Measurements from ENCODE around the gene CACNA1D. TPM values are rescaled to one million over a fixed set of nuclear protein-coding genes. Genes with fewer than 3 reads are reported as not detected.

CACNA1D gene
- total and polyA plus RNA-seq, 7 experiments from 2014 or later = 0.61 to 2.0 (median 0.70) TPM; not detected in 4

GRCh38 chr3:53715815-53716483 is 221.5 kb downstream of the CACNA1D start:
- DNase-seq = no peak
- H3K4me1 ChIP-seq (ENCODE audit: control insufficient read depth in 2 of 2, insufficient read depth in 2 of 2, low read length in 2 of 2) = no peaks in the 10 kb centered on the region
- intact Hi-C loops (cut with micrococcal nuclease) = no loop called here
- CTCF ChIA-PET = no interaction called here
- H3K4me3 Mint-ChIP-seq = no peak overlapping the region
- no peaks in the 10 kb centered on the region for H3K9me3 Mint-ChIP-seq
- POLR2A ChIA-PET = no interaction called here
- H3K9me3 ChIP-seq (ENCODE audit: control insufficient read depth in 2 of 3, low read length in 3 of 3) = no peaks in the 10 kb centered on the region
- peaks cover 0 to 2% (median 0%) of the 10 kb centered on the region in 7 donors for H3K4me1 Mint-ChIP-seq
- H3K27me3 Mint-ChIP-seq = peaks cover 0 to 11% (median 0%) of the 10 kb centered on the region in 5 donors
- no peaks in the 10 kb centered on the region for H3K36me3 ChIP-seq (ENCODE audit: control insufficient read depth in 2 of 3, insufficient read depth in 3 of 3, low read length in 3 of 3)
- H3K27ac ChIP-seq (ENCODE audit: low read depth, low read length) = no peak overlapping the region
- H3K27me3 ChIP-seq (ENCODE audit: control insufficient read depth in 2 of 2, insufficient read depth in 2 of 2, low read length in 2 of 2) = no peaks in the 10 kb centered on the region
- no peak overlapping the region for H3K27ac Mint-ChIP-seq
- no peak overlapping the region for H3K4me3 ChIP-seq (ENCODE audit: low read length)
- H3K36me3 Mint-ChIP-seq = no peaks in the 10 kb centered on the region
- ATAC-seq = no peak

DNA sequence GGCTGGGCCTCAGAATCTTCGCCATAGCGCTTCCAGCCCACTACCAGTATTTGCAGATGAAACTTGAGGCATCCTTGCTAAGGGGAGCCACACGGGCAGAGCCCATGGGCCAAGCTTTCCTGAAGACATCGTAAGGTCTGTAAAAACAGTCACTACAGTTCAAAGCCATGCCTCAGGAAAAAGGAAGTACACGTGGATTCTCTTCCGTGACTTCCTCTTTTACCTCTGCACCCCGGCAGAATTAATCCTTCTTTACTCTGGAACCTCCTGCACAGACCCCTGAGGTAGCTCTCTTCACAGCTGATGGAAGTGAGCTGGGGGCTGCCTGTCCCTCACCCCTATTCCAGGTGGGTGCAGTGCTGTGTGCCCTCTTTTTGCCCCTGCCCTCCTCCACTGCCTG is 222.6 kb downstream of the CACNA1D start:
- no peak overlapping the region for H3K4me3 Mint-ChIP-seq
- H3K27me3 Mint-ChIP-seq = peaks cover 0 to 17% (median under 1%) of the 10 kb centered on the region in 5 donors

DNA sequence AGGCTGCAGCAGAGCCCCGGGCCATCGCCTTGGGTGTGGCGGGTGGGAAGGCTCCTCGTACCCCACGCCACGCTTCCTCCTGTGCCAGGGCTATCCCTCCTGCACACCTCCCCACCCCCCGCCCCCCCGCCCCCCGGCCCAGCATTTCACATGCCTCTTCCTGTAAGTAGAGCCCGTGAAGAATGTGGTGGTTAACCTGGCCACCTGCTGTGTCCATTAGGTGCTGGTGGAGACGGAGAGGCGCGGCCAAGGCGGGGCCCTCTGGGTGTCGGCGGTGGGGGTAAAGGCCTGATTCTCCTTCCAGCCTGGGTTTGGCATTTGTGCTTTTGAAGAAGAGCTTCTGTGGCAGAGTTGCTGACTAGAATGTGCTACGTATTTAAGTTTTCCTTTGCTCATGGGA is 224.1 kb downstream of the CACNA1D start:
- Mint-ChIP-seq H3K4me3 (no peak overlapping the region), H3K4me1 (no peaks in the 10 kb centered on the region), H3K27ac (no peak overlapping the region), H3K36me3 (no peaks in the 10 kb centered on the region), H3K27me3 (peaks cover 0 to 27% (median 12%) of the 10 kb centered on the region in 5 donors), H3K9me3 (no peaks in the 10 kb centered on the region)
- Histone ChIP-seq H3K36me3 (ENCODE audit: control insufficient read depth in 2 of 3, insufficient read depth in 3 of 3, low read length in 3 of 3) (no peaks in the 10 kb centered on the region), H3K4me1 (ENCODE audit: control insufficient read depth in 2 of 2, insufficient read depth in 2 of 2, low read length in 2 of 2) (no peaks in the 10 kb centered on the region), H3K27ac (ENCODE audit: low read depth, low read length) (no peak overlapping the region), H3K27me3 (ENCODE audit: control insufficient read depth in 2 of 2, insufficient read depth in 2 of 2, low read length in 2 of 2) (no peaks in the 10 kb centered on the region), H3K4me3 (ENCODE audit: low read length) (no peak overlapping the region), H3K9me3 (ENCODE audit: control insufficient read depth in 2 of 3, low read length in 3 of 3) (no peaks in the 10 kb centered on the region)
- POLR2A ChIA-PET = no interaction called here
- CTCF ChIA-PET = no interaction called here
- intact Hi-C loops (cut with micrococcal nuclease) = no loop called here
- DNase-seq (no peak), ATAC-seq (no peak)

More for the DNA sequence above, 222.6 kb downstream of the CACNA1D start:
- intact Hi-C loops (cut with micrococcal nuclease) = no loop called here
- no peaks in the 10 kb centered on the region for H3K36me3 ChIP-seq (ENCODE audit: control insufficient read depth in 2 of 3, insufficient read depth in 3 of 3, low read length in 3 of 3)
- H3K27me3 ChIP-seq (ENCODE audit: control insufficient read depth in 2 of 2, insufficient read depth in 2 of 2, low read length in 2 of 2) = no peaks in the 10 kb centered on the region
- Mint-ChIP-seq H3K4me1 (peaks cover 0 to 2% (median 0%) of the 10 kb centered on the region in 7 donors), H3K9me3 (no peaks in the 10 kb centered on the region), H3K36me3 (no peaks in the 10 kb centered on the region), H3K27ac (no peak overlapping the region)
- ATAC-seq (peak; percentile 42), DNase-seq (no peak)
- H3K4me1 ChIP-seq (ENCODE audit: control insufficient read depth in 2 of 2, insufficient read depth in 2 of 2, low read length in 2 of 2) = no peaks in the 10 kb centered on the region
- H3K9me3 ChIP-seq (ENCODE audit: control insufficient read depth in 2 of 3, low read length in 3 of 3) = no peaks in the 10 kb centered on the region
- CTCF ChIA-PET = no interaction called here
- H3K4me3 ChIP-seq (ENCODE audit: low read length) = no peak overlapping the region
- POLR2A ChIA-PET = no interaction called here
- H3K27ac ChIP-seq (ENCODE audit: low read depth, low read length) = no peak overlapping the region

DNA sequence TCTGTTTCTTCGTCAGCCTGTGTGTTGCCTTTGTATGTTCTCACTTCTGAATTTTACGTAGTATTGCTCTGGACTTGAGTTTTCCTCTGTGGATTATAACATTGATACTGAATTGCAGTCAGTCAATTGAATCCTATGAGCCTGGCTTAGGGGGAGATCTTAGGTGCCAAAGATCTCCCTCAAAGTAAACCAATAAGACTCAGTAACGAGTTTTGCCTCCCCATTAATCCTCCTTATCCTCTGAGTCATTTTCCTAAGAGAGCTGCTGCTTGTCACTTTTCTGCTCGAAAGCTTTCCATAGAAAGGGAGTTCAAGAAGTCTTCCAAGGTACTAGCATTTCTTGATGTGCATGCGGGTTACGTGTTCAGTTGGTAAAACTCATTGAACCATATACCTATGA is 225.4 kb downstream of the CACNA1D start:
- H3K27ac Mint-ChIP-seq = no peak overlapping the region
- H3K36me3 Mint-ChIP-seq = no peaks in the 10 kb centered on the region
- CTCF ChIA-PET = no interaction called here
- no peaks in the 10 kb centered on the region for H3K36me3 ChIP-seq (ENCODE audit: control insufficient read depth in 2 of 3, insufficient read depth in 3 of 3, low read length in 3 of 3)
- no peaks in the 10 kb centered on the region for H3K27me3 ChIP-seq (ENCODE audit: control insufficient read depth in 2 of 2, insufficient read depth in 2 of 2, low read length in 2 of 2)
- DNase-seq (no peak), ATAC-seq (no peak)
- no peak overlapping the region for H3K4me3 Mint-ChIP-seq
- H3K27me3 Mint-ChIP-seq = peaks cover 7 to 36% (median 18%) of the 10 kb centered on the region in 5 donors
- intact Hi-C loops (cut with micrococcal nuclease) = no loop called here
- H3K4me3 ChIP-seq (ENCODE audit: low read length) = no peak overlapping the region
- H3K9me3 Mint-ChIP-seq = no peaks in the 10 kb centered on the region
- no peaks in the 10 kb centered on the region for H3K9me3 ChIP-seq (ENCODE audit: control insufficient read depth in 2 of 3, low read length in 3 of 3)
- no peaks in the 10 kb centered on the region for H3K4me1 ChIP-seq (ENCODE audit: control insufficient read depth in 2 of 2, insufficient read depth in 2 of 2, low read length in 2 of 2)
- no peaks in the 10 kb centered on the region for H3K4me1 Mint-ChIP-seq
- POLR2A ChIA-PET = no interaction called here
- no peak overlapping the region for H3K27ac ChIP-seq (ENCODE audit: low read depth, low read length)

DNA sequence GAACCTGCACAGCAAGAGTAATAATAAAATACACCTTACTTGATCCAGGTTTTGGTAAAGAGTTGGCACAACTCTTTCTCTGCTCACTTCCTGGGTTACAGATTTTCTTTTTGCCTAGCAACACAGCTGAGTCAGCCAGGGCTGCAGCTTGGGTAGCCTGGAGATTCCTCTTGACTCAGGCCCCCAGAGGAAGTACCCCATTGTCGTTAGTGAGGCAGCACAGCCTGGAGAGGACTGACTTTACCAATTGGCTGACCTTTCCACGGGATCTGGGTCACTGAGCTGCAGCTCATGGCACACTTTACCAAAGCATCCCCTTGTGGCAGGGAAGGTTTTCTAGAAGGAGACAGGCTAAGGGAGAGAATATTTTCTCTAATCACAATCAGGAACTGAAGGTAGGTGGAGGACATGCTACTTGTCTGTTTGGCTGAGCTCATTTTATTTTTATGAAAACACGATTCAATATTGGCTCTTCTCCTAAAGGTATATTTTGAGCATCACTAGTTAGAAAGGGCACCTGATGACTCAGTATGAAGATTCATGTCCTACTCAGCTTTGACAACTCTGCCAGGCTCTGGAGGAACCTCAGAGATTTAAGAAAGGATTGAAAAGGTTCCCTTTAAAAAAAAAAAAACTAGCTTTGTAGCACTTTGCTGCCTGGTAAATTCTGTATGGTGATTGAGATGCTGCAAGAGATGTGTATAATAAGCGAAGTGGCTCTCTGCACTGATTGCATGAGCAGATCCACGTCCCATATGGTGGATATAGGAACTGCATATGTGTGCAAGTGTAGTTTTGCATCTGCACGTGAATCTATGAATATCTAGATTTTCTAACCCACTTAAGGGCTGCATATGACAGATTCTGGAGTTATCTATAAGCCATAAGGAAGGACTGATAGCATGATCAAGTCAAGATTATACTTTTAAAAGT is 227.0 kb downstream of the CACNA1D start:
- intact Hi-C loops (cut with micrococcal nuclease) = no loop called here
- no peaks in the 10 kb centered on the region for H3K9me3 Mint-ChIP-seq
- peaks cover 17 to 47% (median 28%) of the 10 kb centered on the region in 5 donors for H3K27me3 Mint-ChIP-seq
- no peaks in the 10 kb centered on the region for H3K36me3 Mint-ChIP-seq
- H3K4me1 ChIP-seq (ENCODE audit: control insufficient read depth in 2 of 2, insufficient read depth in 2 of 2, low read length in 2 of 2) = no peaks in the 10 kb centered on the region
- CTCF ChIA-PET = interaction anchor here (0.6 kb wide), 1 partner anchor 10 kb away, joined by 3 read pairs; no protein-coding TSS in a partner anchor
- no peaks in the 10 kb centered on the region for H3K9me3 ChIP-seq (ENCODE audit: control insufficient read depth in 2 of 3, low read length in 3 of 3)
- ATAC-seq (no peak), DNase-seq (no peak)
- H3K27ac ChIP-seq (ENCODE audit: low read depth, low read length) = no peak overlapping the region
- H3K4me3 ChIP-seq (ENCODE audit: low read length) = no peak overlapping the region
- no peak overlapping the region for H3K27ac Mint-ChIP-seq
- no peak overlapping the region for H3K4me3 Mint-ChIP-seq
- peaks cover 0 to 4% (median 0%) of the 10 kb centered on the region in 7 donors for H3K4me1 Mint-ChIP-seq
- H3K27me3 ChIP-seq (ENCODE audit: control insufficient read depth in 2 of 2, insufficient read depth in 2 of 2, low read length in 2 of 2) = no peaks in the 10 kb centered on the region
- POLR2A ChIA-PET = no interaction called here
- no peaks in the 10 kb centered on the region for H3K36me3 ChIP-seq (ENCODE audit: control insufficient read depth in 2 of 3, insufficient read depth in 3 of 3, low read length in 3 of 3)

GRCh38 chr3:53724566-53724965 is 230.2 kb downstream of the CACNA1D start:
- Histone ChIP-seq H3K4me1 (ENCODE audit: control insufficient read depth in 2 of 2, insufficient read depth in 2 of 2, low read length in 2 of 2) (no peaks in the 10 kb centered on the region), H3K36me3 (ENCODE audit: control insufficient read depth in 2 of 3, insufficient read depth in 3 of 3, low read length in 3 of 3) (no peaks in the 10 kb centered on the region), H3K9me3 (ENCODE audit: control insufficient read depth in 2 of 3, low read length in 3 of 3) (no peaks in the 10 kb centered on the region), H3K27me3 (ENCODE audit: control insufficient read depth in 2 of 2, insufficient read depth in 2 of 2, low read length in 2 of 2) (no peaks in the 10 kb centered on the region), H3K27ac (ENCODE audit: low read depth, low read length) (no peak overlapping the region), H3K4me3 (ENCODE audit: low read length) (no peak overlapping the region)
- intact Hi-C loops (cut with micrococcal nuclease) = no loop called here
- Mint-ChIP-seq H3K9me3 (no peaks in the 10 kb centered on the region), H3K27me3 (peaks cover 22 to 51% (median 32%) of the 10 kb centered on the region in 5 donors), H3K36me3 (no peaks in the 10 kb centered on the region), H3K4me1 (peaks cover 0 to 4% (median 0%) of the 10 kb centered on the region in 7 donors), H3K27ac (no peak overlapping the region), H3K4me3 (no peak overlapping the region)
- no peak for ATAC-seq
- ChIA-PET POLR2A (no interaction called here), CTCF (no interaction called here)
- no peak for DNase-seq

All from naive thymus-derived CD4-positive, alpha-beta T cell (primary cell).